NCI-H146 treated with DMSO at 0.1 percent for 48 hours (cell line): ENCODE results near the gene CFAP299.

Experiments used
- DNase-seq: peaks from one replicate; lab custom pipeline; 2025; ENCODE audit not compliant: unreplicated experiment; lab: John Stamatoyannopoulos, UW

Gene CFAP299

GRCh38 chr4:80911458-80911857, 575.9 kb downstream of the CFAP299 start:
- DNase-seq: no peak

- DNase-seq: no peak
These were observed 576.8 kb downstream of the CFAP299 start for GRCh38 chr4:80912350-80912749.

- DNase-seq: no peak
These were observed 577.9 kb downstream of the CFAP299 start for GRCh38 chr4:80913381-80913780.

- no peak for DNase-seq
These were observed 581.2 kb downstream of the CFAP299 start for GRCh38 chr4:80916770-80917169.

DNA sequence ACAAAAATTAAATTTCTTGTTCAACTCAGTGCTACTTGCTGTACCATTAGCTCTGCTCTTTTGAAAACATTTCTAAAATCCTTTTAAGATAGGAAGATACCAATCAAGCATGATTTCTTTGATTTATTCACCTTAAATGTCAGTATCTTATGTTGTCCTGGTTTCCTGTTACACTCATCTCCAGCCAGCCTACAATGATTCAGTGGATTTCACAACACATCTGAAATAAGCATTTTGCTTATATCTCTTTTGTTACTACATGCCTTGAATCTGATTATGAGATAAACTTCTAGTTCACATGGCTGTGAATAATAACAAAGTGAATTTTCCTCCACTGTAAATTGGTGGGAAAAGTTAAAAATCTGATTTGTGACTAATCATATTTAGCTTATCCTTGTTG, 582.5 kb downstream of the CFAP299 start:
- DNase-seq: no peak

- no peak for DNase-seq
These were observed 585.9 kb downstream of the CFAP299 start for GRCh38 chr4:80921441-80921840.

GRCh38 chr4:80922941-80923340, 587.4 kb downstream of the CFAP299 start:
- peak; percentile 10 for DNase-seq

- no peak for DNase-seq
These were observed 589.8 kb downstream of the CFAP299 start for GRCh38 chr4:80925293-80925692.

DNA sequence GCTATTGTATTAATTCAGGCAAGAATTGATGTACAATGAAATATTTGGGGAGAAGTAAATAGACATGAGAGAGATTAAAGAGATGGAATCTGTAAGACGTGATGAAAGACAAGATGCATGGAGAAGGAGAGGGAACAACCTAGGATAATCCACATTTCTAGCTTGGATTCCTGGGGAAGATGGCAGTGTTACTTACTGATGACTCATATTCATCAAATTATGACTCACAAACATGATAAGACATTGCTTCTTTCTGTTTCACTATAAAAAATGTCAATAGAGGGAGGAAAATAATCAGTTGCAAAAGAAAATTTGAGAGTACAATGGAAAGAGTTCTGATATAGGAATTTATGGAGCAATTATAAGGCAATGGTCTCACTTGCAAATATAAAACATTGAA, 590.9 kb downstream of the CFAP299 start:
- DNase-seq: no peak

DNA sequence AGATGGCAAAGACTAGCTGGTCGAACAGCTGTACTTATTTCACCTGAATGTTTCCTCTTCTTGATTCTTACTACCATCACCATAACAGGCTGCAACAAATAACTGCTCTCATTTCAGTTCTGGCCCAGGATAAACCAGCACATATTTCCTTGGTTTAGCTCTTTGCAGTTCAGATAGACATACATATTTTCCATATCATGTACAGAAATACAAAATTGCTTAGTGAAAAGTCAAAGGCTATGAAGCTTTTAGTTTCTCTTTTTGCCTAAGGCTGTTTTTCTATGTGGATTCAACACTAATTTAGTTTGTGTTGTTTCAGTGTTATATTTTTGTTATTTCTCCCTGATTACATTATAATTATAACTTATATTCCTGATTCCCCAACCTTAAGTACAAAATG, 591.4 kb downstream of the CFAP299 start:
- no peak for DNase-seq

DNA sequence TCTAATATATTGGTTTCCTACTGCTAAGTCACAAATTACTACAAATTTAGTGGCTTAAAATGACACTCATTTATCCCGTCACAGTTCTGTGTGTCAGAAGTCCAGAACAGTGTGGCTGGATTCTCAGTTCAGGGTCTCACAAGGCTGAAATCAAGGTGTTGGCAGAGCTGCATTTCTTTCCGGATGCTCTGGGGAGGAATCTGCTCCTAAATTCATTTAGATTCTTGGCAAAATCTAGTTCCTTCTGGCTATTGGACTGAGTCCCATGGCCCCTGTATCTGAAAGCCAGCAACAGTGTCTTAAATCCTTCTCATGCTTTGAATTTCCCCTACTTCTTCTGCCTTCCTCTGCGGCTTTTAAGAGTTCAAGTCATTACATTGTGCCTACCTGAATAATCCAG, 591.9 kb downstream of the CFAP299 start:
- DNase-seq: no peak

GRCh38 chr4:80931631-80932081, 596.1 kb downstream of the CFAP299 start:
- no peak for DNase-seq

DNA sequence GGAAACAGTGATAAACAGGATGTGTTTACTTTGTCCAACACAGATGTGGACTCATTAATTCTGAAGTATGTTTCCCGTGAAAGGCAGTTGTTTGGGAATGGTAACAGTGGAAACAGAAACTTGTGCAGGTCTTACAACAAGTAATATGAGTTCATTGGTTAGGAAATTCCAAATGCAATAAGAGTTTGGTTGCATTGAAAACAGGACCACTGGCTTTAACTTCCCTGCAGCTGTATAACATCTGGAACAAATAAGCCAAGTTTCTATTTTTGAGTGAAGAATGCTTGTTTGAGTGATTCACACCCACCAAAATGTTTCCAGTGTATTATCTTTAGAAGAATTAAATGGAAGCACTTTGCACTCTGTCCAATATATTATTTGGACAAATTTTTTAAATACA, 612.6 kb downstream of the CFAP299 start:
- no peak for DNase-seq

DNA sequence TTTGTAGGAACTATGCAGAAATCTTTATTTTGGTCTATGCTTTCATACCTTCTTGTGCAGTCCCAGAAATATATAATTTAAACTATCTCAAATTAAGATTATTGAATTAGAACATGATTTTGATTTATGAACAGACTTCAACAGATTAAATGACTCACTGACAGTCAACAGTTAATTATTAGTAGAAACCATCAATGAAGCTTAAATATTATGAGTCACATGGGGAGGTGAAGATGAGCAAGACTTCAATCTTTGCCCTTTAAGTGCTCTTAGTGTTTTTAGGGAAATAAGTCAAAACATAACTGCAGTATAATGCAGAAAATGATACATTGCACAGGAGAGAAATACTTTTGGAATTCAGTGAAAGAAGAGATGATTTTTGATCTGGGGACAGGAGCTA, 613.5 kb downstream of the CFAP299 start:
- no peak for DNase-seq

GRCh38 chr4:80956421-80956820, 620.9 kb downstream of the CFAP299 start:
- no peak for DNase-seq

- DNase-seq: no peak
These were observed 627.5 kb downstream of the CFAP299 start for GRCh38 chr4:80963051-80963450.

GRCh38 chr4:80967346-80967745, 631.8 kb downstream of the CFAP299 start:
- no peak for DNase-seq

- DNase-seq: no peak
These were observed 644.7 kb downstream of the CFAP299 start for GRCh38 chr4:80980239-80980638.

GRCh38 chr4:80986011-80986410, 650.5 kb downstream of the CFAP299 start:
- DNase-seq: no peak

DNA sequence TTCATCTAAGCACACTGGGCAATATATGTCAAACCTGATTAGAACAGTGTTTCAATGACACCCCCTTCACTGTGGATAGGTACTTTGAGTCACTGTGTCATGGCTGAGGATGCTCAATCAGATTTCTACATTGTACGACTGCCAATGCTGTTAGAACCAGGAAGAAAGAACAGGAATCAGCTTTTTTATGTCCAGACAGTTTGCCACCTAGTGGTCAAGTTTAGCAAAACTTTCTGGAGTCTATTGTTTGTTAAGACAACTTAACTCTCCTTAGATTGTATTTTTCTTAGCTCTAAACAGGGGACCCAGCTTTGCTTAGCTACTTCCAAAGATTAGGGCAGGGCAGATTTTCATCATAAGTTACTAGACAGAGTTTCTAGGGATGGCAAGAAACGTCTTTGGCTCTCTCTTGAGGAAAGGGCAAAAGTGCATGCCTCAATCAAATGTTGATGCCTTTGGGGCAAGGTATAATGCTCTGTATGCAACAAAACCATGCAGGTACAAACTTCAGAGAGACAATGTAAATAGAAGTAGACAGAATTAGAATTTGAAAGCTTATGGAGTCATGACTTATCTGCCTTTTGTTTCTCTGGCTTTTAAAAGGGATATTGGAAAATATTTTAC, 654.5 kb downstream of the CFAP299 start:
- DNase-seq: peak; percentile 58

GRCh38 chr4:80990851-80991250, 655.3 kb downstream of the CFAP299 start:
- DNase-seq: no peak

DNA sequence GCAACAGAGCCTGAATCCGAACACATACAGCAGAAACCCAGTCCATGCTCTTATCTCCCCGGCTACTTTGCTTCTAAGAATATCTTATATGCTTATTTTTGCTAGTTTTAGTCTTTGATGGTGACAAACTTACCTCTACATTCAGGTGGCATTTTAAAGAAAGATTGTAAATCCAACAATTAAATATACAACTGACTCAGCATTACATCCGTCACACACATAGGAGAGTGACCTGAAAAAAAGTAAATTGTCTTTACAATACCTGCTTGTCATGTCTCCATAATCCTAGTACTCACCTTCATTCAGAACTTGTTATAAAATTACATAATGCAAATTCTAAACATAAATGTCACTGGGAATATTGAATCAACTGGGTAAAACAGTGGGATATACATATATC, 664.4 kb downstream of the CFAP299 start:
- no peak for DNase-seq

DNA sequence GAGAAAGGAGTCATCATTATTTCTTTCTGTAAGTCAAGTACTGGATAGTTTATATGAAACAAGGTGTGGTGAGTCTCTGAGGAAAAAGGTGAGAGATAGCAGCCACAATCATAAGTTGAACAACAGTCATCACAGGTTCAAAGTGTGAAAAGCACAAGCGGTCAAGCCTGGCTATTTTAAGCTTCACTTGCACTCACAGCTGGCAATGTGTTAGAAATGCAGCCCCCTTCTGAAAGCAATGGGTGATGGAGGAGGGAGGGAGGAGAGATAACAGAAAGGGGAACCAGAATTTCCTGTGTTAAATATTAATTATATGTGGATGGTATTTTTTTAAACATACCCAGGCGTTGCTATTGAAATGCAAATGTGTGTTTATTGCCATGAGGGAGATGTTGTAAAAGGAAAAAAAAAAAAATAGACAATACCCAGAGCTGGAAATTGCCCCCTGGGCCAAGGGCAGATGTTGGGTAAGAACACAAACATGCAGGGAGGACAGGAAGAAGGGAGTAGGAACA, 668.1 kb downstream of the CFAP299 start:
- no peak for DNase-seq
